Kidney epithelial cell (primary cell): ENCODE data around the gene LRRC74B. TPM values are rescaled to one million over a fixed set of nuclear protein-coding genes. Genes with fewer than 3 reads are reported as not detected.
"Not testable (repeated sequence)": the region's sequence is repeated elsewhere in the genome, so short reads cannot be mapped to it uniquely, and the experiment has no call there.

Source experiments
- DNase-seq: peaks from one replicate; pipeline ENCODE4 v3.0.0-alpha.2; 2010; ENCODE audit warnings: low read depth
- H3K27me3 ChIP-seq: 2 replicates; pipeline ENCODE4 v1.6.0; 2011; ENCODE audit warnings: low read length; ENCODE audit not compliant: control insufficient read depth, insufficient read depth
- H3K36me3 ChIP-seq: 2 replicates; pipeline ENCODE4 v1.5.1; 2011; ENCODE audit warnings: low read length; ENCODE audit not compliant: control insufficient read depth, insufficient read depth
- H3K4me3 ChIP-seq: 2 replicates; pipeline ENCODE4 v1.5.1; 2011; ENCODE audit warnings: low read depth, mild to moderate bottlenecking, control low read depth, low read length
- CTCF ChIP-seq: IDR thresholded peaks from 2 replicates; pipeline ENCODE4 v1.5.1; 2011; ENCODE audit warnings: mild to moderate bottlenecking, moderate library complexity, low read length, control low read depth, inconsistent platforms; ENCODE audit not compliant: insufficient read depth, poor library complexity, severe bottlenecking
- total RNA-seq: library from RNA; depleted of rRNA; stranded (reverse); fragments of >200 nt; gene quantifications from 2 replicates; pipeline ENCODE4 v1.2.3, GENCODE V29; 2015

The LRRC74B gene
- total RNA-seq, 1 donor from 2014 or later = not detected

GRCh38 chr22:20999350-21000206 is 46.2 kb upstream of the LRRC74B start:
- TF ChIP-seq CTCF = no peak
- DNase-seq = no peak
- Histone ChIP-seq H3K36me3 (peaks cover 5% of the 10 kb centered on the region), H3K4me3 (no peak overlapping the region), H3K27me3 (no peaks in the 10 kb centered on the region)

- DNase-seq = no peak
- Histone ChIP-seq H3K4me3 (peak overlapping the region; percentile 85), H3K36me3 (peaks cover 5% of the 10 kb centered on the region), H3K27me3 (no peaks in the 10 kb centered on the region)
- peak; percentile 4 for TF ChIP-seq CTCF
These were observed 45.3 kb upstream of the LRRC74B start for GRCh38 chr22:21000207-21000986.

- Histone ChIP-seq H3K4me3 (peak overlapping the region; percentile 85), H3K27me3 (no peaks in the 10 kb centered on the region), H3K36me3 (peaks cover 5% of the 10 kb centered on the region)
- no peak for TF ChIP-seq CTCF
- DNase-seq = no peak
These were observed 44.7 kb upstream of the LRRC74B start for GRCh38 chr22:21000987-21001600.

- Histone ChIP-seq H3K4me3 (peak within 1 kb of the TSS; percentile 85), H3K27me3 (no peaks in the 10 kb centered on the region), H3K36me3 (peaks cover 5% of the 10 kb centered on the region)
- TF ChIP-seq CTCF = no peak
- peak; percentile 73 for DNase-seq
These were observed 44.0 kb upstream of the LRRC74B start, which contains the start of gene THAP7 for GRCh38 chr22:21001601-21002325. Gene THAP7, minus strand, starts transcription at chr22:21002118. Its CDS starts 207 bp downstream, at chr22:21001911.

- TF ChIP-seq CTCF = no peak
- H3K36me3 ChIP-seq = peaks cover 2% of the 10 kb centered on the region
- H3K4me3 ChIP-seq = no peak overlapping the region
- no peak for DNase-seq
- no peaks in the 10 kb centered on the region for H3K27me3 ChIP-seq
These were observed 42.0 kb upstream of the LRRC74B start for GRCh38 chr22:21003782-21004181.

GRCh38 chr22:21009208-21009607 is 36.5 kb upstream of the LRRC74B start:
- not testable (repeated sequence) for H3K36me3 ChIP-seq, H3K27me3 ChIP-seq, DNase-seq, H3K4me3 ChIP-seq
